AG04450 (cell line): Measurements from ENCODE around the gene LRP3. TPM values are rescaled to one million over a fixed set of nuclear protein-coding genes. Genes with fewer than 3 reads are reported as not detected.

Source experiments
- CTCF ChIA-PET: fragments of 300-600, 350-600 bp; formaldehyde crosslinking; extraction: SDS; loops from one replicate; lab custom pipeline; 2022; ENCODE audit warnings: antibody characterized with exemption, inconsistent platforms; lab: Charles Lee
- POLR2A ChIA-PET: fragments of 350-600 bp; formaldehyde crosslinking; extraction: SDS; loops from one replicate; lab custom pipeline; 2021; ENCODE audit warnings: antibody characterized with exemption, inconsistent platforms; lab: Yijun Ruan, JAX
- DNase-seq: peaks from one replicate; pipeline ENCODE4 v3.0.0-alpha.2; 2011; ENCODE audit warnings: low read depth, low spot score
- H3K27ac ChIP-seq: one replicate; pipeline ENCODE4 v1.5.1; 2012; ENCODE audit warnings: low read depth, low read length, control low read depth
- H3K27me3 ChIP-seq: one replicate; pipeline ENCODE4 v1.6.0; 2012; ENCODE audit warnings: low read length; ENCODE audit not compliant: control insufficient read depth, insufficient read depth
- H3K4me3 ChIP-seq: 2 replicates; pipeline ENCODE4 v1.5.1; 2011; ENCODE audit warnings: mild to moderate bottlenecking, low read depth, low read length, control low read depth
- H3K9me3 ChIP-seq: 2 replicates; pipeline ENCODE4 v1.5.1; 2012; ENCODE audit warnings: low read length; ENCODE audit not compliant: control insufficient read depth, insufficient read depth
- CTCF ChIP-seq: IDR thresholded peaks from 2 replicates; pipeline ENCODE4 v1.5.1; 2011; ENCODE audit warnings: low read depth, low read length, control low read depth, inconsistent platforms
- polyA plus RNA-seq: library from polyadenylated mRNA; depleted of rRNA; stranded (reverse); fragments of >200 nt; gene quantifications from 2 replicates; pipeline ENCODE4 v1.2.3, GENCODE V29; 2011

LRP3 gene
- polyA plus RNA-seq, 1 experiment, result 9.5 TPM

GRCh38 chr19:33167438-33167837 lies 26.7 kb upstream of the LRP3 start:
- ChIA-PET POLR2A (no interaction called here), CTCF (no interaction called here)
- no peak for DNase-seq
- Histone ChIP-seq H3K27ac (no peak overlapping the region), H3K27me3 (no peaks in the 10 kb centered on the region), H3K4me3 (no peak overlapping the region), H3K9me3 (peaks cover 4% of the 10 kb centered on the region; the same call in 1 of the 2 replicates)
- TF ChIP-seq CTCF, result no peak

- TF ChIP-seq CTCF, result no peak
- Histone ChIP-seq H3K4me3 (no peak overlapping the region), H3K9me3 (peaks cover 4% of the 10 kb centered on the region; the same call in 1 of the 2 replicates), H3K27ac (no peak overlapping the region), H3K27me3 (no peaks in the 10 kb centered on the region)
- ChIA-PET POLR2A (no interaction called here), CTCF (interaction anchor here (4.8 kb wide), 1 partner anchor 16 kb away, joined by 23 read pairs; no protein-coding TSS in a partner anchor)
- DNase-seq, result no peak
Observed at GRCh38 chr19:33168528-33168927, 25.6 kb upstream of the LRP3 start.

GRCh38 chr19:33171222-33171795 lies 22.8 kb upstream of the LRP3 start:
- DNase-seq, result no peak
- Histone ChIP-seq H3K4me3 (no peak overlapping the region), H3K9me3 (peaks cover 4% of the 10 kb centered on the region; the same call in 1 of the 2 replicates), H3K27me3 (no peaks in the 10 kb centered on the region), H3K27ac (no peak overlapping the region)
- CTCF ChIA-PET, result interaction anchor here (4.8 kb wide), 1 partner anchor 13 kb away, joined by 23 read pairs; no protein-coding TSS in a partner anchor
- POLR2A ChIA-PET, result no interaction called here
- TF ChIP-seq CTCF, result no peak

GRCh38 chr19:33171916-33172359 lies 22.2 kb upstream of the LRP3 start:
- DNase-seq, result no peak
- POLR2A ChIA-PET, result no interaction called here
- no peak overlapping the region for H3K27ac ChIP-seq

More at GRCh38 chr19:33171916-33172359, 22.2 kb upstream of the LRP3 start:
- Histone ChIP-seq H3K27me3 (no peaks in the 10 kb centered on the region), H3K4me3 (no peak overlapping the region), H3K9me3 (peaks cover 4% of the 10 kb centered on the region; the same call in 1 of the 2 replicates)
- TF ChIP-seq CTCF, result no peak
- CTCF ChIA-PET, result interaction anchor here (1.0 to 4.8 kb wide), 2 partner anchors 12 to 28 kb away, joined by 3 to 23 read pairs; no protein-coding TSS in a partner anchor
